ENCODE data around the gene OR2T4.

The OR2T4 gene, protein sequence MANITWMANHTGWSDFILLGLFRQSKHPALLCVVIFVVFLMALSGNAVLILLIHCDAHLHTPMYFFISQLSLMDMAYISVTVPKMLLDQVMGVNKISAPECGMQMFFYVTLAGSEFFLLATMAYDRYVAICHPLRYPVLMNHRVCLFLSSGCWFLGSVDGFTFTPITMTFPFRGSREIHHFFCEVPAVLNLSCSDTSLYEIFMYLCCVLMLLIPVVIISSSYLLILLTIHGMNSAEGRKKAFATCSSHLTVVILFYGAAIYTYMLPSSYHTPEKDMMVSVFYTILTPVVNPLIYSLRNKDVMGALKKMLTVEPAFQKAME

DNA sequence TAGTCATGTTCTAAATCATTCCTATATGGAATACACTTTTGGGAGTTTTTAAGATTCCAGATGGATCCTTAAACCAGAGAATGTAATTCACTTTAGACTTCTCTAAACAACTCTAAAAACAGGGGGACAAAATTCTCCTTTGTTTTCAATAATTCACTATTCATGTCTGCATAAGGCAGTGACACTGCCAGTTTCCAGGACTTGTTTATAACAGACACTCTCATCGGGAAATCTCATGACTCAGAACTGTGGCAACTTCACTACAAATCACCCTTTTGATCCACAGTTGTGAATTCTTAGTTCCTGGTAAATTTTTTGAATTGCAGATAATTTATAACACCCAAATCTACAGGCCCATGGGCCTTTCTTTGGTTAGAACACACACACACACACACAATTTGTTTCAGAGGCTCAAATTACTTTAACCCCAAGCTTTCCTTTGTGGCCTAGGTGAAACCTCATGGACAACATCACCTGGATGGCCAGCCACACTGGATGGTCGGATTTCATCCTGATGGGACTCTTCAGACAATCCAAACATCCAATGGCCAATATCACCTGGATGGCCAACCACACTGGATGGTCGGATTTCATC, at the start of gene OR2T4:
OR2T4 (plus strand) TSS at position 545 of the 595 bp plus-strand sequence; CDS start at position 545, 0 bp downstream.
- TF ChIP-seq, protein P1, sequence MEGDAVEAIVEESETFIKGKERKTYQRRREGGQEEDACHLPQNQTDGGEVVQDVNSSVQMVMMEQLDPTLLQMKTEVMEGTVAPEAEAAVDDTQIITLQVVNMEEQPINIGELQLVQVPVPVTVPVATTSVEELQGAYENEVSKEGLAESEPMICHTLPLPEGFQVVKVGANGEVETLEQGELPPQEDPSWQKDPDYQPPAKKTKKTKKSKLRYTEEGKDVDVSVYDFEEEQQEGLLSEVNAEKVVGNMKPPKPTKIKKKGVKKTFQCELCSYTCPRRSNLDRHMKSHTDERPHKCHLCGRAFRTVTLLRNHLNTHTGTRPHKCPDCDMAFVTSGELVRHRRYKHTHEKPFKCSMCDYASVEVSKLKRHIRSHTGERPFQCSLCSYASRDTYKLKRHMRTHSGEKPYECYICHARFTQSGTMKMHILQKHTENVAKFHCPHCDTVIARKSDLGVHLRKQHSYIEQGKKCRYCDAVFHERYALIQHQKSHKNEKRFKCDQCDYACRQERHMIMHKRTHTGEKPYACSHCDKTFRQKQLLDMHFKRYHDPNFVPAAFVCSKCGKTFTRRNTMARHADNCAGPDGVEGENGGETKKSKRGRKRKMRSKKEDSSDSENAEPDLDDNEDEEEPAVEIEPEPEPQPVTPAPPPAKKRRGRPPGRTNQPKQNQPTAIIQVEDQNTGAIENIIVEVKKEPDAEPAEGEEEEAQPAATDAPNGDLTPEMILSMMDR (IDR thresholded peaks at IDR 0.05; ENCODE audit: extremely low read depth, missing control alignments): no peak
- DNase-seq (ENCODE audit: low spot score): no peak

DNA sequence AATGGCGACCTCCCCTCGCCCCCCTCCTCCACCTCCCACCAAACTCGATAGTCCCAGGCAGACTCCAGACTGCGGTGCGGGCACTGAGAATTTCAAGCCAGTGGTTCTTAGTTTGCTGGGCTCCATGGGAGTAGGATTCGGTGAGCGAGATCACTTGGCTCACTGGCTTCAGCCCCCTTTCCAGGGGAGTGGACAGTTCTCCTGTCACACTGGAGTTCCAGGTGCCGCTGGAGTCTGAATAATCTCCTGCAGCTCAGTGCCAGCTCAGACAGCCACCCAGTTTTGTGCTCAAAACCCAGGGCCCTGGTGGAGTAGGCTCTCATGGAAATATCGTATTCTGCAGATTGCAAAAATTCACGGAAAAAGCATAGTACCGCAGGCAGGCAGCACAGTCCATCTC, 44.7 kb upstream of the OR2T4 start:
- DNase-seq (ENCODE audit: low spot score): no peak
- TF ChIP-seq, protein P1 (IDR thresholded peaks at IDR 0.05; ENCODE audit: extremely low read depth, missing control alignments): no peak

DNA sequence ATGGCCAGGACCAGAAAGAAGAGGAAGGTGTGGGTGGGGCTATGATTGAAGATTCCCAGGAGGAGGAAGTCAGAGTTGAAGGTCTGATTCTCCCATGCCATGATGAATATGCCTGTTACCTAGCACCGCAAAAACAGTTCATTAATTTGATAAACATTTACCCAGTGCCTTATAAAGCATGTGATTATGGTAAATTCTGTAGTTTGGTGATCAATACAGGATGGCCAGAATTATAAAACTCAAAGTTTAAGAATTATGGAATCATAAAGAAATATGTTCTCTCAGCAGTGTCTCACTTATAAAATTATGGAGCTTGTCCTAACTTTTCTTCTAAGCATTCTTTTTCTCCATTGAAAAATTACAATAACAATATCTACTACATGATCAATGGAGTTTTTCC, 37.0 kb upstream of the OR2T4 start, which contains the start of gene OR2M7:
OR2M7 (minus strand) TSS at position 101 of the 400 bp plus-strand sequence; CDS start at position 101, 0 bp downstream.
- TF ChIP-seq, protein P1 (IDR thresholded peaks at IDR 0.05; ENCODE audit: extremely low read depth, missing control alignments): no peak
- DNase-seq (ENCODE audit: low spot score): no peak

DNA sequence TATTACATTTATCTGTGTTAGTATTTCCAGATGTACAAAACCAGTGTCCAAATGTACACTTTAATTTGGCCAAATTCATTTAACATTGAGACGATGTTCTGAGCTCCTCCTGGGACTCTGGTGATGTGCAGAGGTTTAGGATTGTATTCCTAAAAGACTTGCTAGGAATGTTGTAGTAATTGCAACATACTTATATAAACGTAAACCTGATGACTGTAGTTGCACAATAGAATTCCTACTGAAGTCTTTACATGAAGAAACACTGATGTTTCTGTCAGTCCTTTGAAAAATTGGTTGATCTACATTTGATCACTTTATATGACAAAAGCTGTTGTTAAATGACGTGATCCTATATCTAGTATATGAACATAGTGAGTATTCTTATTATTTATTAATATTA, 18.0 kb upstream of the OR2T4 start:
- no peak for DNase-seq (ENCODE audit: low spot score)
- TF ChIP-seq, protein P1 (IDR thresholded peaks at IDR 0.05; ENCODE audit: extremely low read depth, missing control alignments): no peak

DNA sequence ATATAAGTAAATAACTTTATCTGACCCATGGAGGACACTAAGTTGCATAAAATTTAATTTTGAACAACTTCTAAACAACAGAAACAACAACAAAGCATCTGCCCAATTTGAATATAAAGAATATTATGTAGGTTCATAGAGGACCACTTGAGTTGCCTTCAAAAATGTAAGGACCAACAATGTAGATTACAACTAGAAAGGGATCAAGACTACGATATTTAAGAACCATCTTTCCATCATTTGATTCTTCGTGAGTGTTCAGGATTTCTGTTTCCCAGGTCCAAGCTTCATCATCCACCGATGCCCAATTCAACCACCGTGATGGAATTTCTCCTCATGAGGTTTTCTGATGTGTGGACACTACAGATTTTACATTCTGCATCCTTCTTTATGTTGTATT, 13.0 kb upstream of the OR2T4 start, which contains the start of gene OR14C36:
OR14C36 (plus strand) TSS at position 301 of the 400 bp plus-strand sequence; CDS start at position 301, 0 bp downstream.
- TF ChIP-seq, protein P1 (IDR thresholded peaks at IDR 0.05; ENCODE audit: extremely low read depth, missing control alignments): no peak
- no peak for DNase-seq (ENCODE audit: low spot score)

DNA sequence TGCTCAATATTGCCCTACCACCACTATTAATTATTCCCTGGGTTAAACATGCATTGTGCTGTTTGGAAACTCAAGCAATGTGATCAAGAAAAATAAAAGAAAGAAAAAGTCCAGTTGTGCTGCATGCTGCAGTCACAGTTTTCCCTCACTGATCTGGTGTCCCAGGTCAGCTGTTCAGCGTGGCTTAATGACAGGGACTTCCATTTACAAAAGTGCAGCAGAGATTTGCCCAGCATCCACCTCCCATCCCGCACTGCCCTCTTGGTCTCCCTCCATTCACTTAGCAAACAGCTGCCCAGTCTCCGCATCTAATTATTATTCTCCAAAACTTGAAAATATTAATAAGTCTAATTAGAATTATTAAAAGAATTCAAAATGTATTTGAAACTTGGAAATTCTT, 2.0 kb upstream of the OR2T4 start:
- DNase-seq (ENCODE audit: low spot score): no peak
- TF ChIP-seq, protein P1 (IDR thresholded peaks at IDR 0.05; ENCODE audit: extremely low read depth, missing control alignments): no peak

DNA sequence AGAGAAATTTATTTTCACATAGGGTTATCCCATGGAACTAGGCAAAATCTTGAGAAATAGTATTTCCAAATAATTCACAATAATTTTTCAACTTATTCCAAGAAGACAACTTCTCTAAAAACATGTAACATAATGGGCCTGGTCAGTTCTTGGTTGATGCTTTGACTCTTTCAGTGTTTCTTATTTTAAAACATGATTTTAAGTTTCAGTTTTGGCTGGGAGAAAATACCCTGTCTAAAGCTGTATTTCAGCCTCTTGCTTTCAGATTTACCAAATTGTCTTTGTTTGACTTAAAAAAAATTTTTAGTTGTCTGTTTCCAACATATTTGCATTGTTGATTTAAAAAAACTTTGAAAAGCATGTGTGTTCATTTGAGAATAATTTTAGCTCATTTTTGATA, 5.1 kb downstream of the OR2T4 start:
- DNase-seq (ENCODE audit: low spot score): no peak
- TF ChIP-seq, protein P1 (IDR thresholded peaks at IDR 0.05; ENCODE audit: extremely low read depth, missing control alignments): no peak

Data from GM20000 (cell line).